ENCODE results near the gene SLC36A3. TPM values are rescaled to one million over a fixed set of nuclear protein-coding genes. Genes with fewer than 3 reads are reported as not detected.
A peak's percentile ranks its signal among the peaks of the same experiment; 100 is the strongest.

Gene SLC36A3
- total and polyA plus RNA-seq, 11 donors: not detected

DNA sequence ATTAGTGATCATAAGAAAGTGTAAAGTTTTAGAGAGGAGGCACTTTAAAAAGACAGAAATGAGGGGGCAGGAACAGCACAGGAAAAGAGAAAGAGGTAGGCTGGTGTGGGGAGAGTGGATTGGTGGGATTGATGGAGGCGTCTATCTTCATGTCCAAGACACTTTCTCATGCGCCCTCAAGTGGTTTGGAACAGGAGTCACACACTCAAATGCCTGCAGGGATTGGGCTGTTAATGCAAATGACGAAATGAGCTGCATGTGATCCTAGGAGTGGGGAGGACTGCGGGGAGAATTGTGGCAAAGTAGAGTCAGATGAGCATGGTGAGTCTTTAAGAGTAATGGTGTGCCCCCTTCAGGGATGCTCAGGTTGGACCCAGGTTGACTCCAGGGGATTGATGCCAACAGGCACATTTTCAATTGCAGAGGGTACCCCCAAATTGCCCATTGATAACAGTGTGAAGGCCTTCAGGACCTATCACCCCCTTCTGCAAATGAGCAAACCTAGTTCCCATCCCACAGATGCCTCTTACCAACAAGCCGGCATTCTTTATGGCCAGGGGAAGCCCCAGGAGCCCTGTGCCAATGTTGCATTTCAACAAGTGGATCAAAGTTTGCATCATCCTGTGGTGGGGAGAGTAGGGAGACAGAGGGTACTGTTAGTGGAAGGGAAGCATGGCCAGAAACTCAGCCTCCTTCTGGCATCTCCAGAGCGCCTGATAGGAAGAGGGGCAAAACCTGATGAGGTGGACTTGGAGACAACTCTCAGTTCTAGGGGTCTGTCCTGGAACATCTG is 5.3 kb downstream of the SLC36A3 start:
- H3K36me3 ChIP-seq: no peaks in the 10 kb centered on the region
- DNase-seq: peak in 1 of 5 donors; percentile 27
- H3K27ac ChIP-seq: no peak overlapping the region
- H3K4me1 ChIP-seq: peaks cover 0 to 3% (median 0%) of the 10 kb centered on the region in 12 donors
- no peak for TF ChIP-seq POLR2A (IDR thresholded peaks at IDR 0.05)
- TF ChIP-seq, protein P1, sequence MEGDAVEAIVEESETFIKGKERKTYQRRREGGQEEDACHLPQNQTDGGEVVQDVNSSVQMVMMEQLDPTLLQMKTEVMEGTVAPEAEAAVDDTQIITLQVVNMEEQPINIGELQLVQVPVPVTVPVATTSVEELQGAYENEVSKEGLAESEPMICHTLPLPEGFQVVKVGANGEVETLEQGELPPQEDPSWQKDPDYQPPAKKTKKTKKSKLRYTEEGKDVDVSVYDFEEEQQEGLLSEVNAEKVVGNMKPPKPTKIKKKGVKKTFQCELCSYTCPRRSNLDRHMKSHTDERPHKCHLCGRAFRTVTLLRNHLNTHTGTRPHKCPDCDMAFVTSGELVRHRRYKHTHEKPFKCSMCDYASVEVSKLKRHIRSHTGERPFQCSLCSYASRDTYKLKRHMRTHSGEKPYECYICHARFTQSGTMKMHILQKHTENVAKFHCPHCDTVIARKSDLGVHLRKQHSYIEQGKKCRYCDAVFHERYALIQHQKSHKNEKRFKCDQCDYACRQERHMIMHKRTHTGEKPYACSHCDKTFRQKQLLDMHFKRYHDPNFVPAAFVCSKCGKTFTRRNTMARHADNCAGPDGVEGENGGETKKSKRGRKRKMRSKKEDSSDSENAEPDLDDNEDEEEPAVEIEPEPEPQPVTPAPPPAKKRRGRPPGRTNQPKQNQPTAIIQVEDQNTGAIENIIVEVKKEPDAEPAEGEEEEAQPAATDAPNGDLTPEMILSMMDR (IDR thresholded peaks at IDR 0.05): peak in 8 of 12 donors; percentile 9 to 48 (median 40)
- intact Hi-C loops (cut with DNase I): no loop called here
- peaks cover 0 to 14% (median 0%) of the 10 kb centered on the region in 9 donors for H3K27me3 ChIP-seq
- H3K4me3 ChIP-seq: no peak overlapping the region
- 34 to 88% (median 46%) methylated on average over 6 of the region's 6 CpGs for WGBS, 4 donors
- H3K9me3 ChIP-seq: no peaks in the 10 kb centered on the region
- ATAC-seq: peak in 2 of 4 donors; percentile 59 to 65

DNA sequence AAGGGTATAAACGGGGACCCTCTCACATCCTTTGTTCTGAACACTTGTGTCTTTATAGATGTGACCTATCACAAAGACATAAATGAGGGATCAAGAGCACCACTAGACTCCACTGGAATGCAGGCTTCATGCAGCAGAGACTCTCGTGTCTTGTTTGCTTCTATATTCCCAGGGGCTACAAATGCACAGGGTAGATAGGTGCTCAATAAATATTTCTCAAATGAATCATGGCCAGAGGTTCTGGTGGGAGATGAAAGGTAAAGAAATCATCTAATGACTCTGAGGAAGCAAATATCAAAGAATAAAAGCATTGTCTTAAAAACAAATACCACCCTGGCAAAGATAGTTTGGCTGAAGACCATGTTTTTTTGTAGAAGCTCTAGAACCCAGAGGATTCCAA is 6.6 kb downstream of the SLC36A3 start:
- TF ChIP-seq, protein P1 (IDR thresholded peaks at IDR 0.05): no peak
- TF ChIP-seq POLR2A (IDR thresholded peaks at IDR 0.05): no peak
- 74 to 85% (median 76%) methylated on average over 2 of the region's 2 CpGs for WGBS, 4 donors
- H3K27ac ChIP-seq: no peak overlapping the region
- ATAC-seq: no peak
- no peak for DNase-seq
- no peaks in the 10 kb centered on the region for H3K9me3 ChIP-seq
- intact Hi-C loops (cut with DNase I): no loop called here
- H3K4me1 ChIP-seq: peaks cover 0 to 3% (median 0%) of the 10 kb centered on the region in 12 donors
- H3K27me3 ChIP-seq: peaks cover 0 to 13% (median 0%) of the 10 kb centered on the region in 9 donors
- no peaks in the 10 kb centered on the region for H3K36me3 ChIP-seq
- H3K4me3 ChIP-seq: no peak overlapping the region

DNA sequence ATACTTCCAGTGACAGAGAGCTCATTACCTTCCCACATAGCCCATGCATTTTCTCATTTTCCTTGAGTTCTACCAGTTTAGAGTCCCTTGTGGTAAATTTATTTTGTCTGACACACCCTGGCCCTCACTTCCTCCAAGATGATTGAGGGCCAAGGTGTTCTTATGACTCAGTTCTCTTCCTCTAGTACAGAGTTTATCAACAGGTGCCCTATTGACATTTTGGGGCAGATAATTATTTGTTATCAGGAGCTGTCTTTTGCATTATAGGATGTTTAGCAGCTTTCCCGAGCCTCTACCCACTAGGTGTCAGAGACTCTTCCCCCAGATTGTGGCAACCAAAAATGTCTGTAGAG is 7.1 kb downstream of the SLC36A3 start:
- Histone ChIP-seq H3K4me3 (no peak overlapping the region), H3K4me1 (peaks cover 0 to 3% (median 0%) of the 10 kb centered on the region in 12 donors), H3K27ac (no peak overlapping the region), H3K9me3 (no peaks in the 10 kb centered on the region), H3K27me3 (peaks cover 0 to 13% (median 0%) of the 10 kb centered on the region in 9 donors), H3K36me3 (no peaks in the 10 kb centered on the region)
- TF ChIP-seq, protein P1 (IDR thresholded peaks at IDR 0.05): no peak
- TF ChIP-seq POLR2A (IDR thresholded peaks at IDR 0.05): no peak
- DNase-seq (no peak), ATAC-seq (no peak)
- intact Hi-C loops (cut with DNase I): no loop called here
- WGBS, 4 donors: 58 to 88% (median 69%) methylated on average over 1 of the region's 1 CpG

DNA sequence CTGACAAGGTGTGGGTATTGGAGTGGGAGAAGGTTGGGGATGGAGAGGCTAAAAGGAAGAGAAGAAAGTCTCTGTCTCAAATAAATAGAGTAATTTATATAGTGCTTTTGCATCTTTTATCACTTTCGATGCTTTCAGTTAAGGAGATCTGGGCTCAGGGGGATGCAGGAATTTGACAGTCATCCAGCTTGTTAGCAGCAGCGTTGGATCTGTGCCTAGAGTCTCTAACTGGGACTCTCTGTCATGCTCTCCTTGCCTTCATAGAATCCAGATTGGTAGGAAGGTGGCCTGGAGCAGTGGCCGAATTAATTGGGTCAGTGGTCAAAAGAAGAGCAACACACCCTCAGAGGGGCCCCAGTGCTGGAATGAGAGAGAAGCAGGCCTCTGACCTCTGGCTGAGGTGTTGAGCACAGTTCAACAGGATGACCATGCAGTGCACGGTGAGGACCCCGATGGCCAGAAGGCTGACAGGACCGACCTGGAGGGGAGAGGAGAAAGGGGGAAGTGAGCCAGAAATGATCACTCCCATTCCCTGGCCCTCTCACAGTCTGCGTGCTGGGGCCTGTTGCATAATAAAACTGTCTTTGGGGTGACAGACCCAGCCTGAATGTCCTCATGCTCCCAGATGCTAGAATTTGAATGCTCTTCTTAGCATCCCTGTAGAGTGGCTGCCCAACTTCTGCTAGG is 7.6 kb downstream of the SLC36A3 start:
- TF ChIP-seq, protein P1 (IDR thresholded peaks at IDR 0.05): no peak
- TF ChIP-seq POLR2A (IDR thresholded peaks at IDR 0.05): no peak
- H3K36me3 ChIP-seq: no peaks in the 10 kb centered on the region

More for the DNA sequence above, 7.6 kb downstream of the SLC36A3 start:
- intact Hi-C loops (cut with DNase I): no loop called here
- Histone ChIP-seq H3K27me3 (peaks cover 0 to 13% (median 0%) of the 10 kb centered on the region in 9 donors), H3K27ac (no peak overlapping the region), H3K4me3 (no peak overlapping the region), H3K9me3 (no peaks in the 10 kb centered on the region), H3K4me1 (peaks cover 0 to 3% (median 0%) of the 10 kb centered on the region in 12 donors)
- WGBS, 4 donors: 42 to 56% (median 49%) methylated on average over 7 of the region's 7 CpGs
- ATAC-seq (no peak), DNase-seq (no peak)

Measured in heart left ventricle (tissue), 16 donors.